Stimulated activated CD4-positive, alpha-beta T cell treated with anti-CD3 and anti-CD28 coated beads, TNF-alpha, amount 100 ng/mL, for 1 hour (primary cell): ENCODE results near the gene B3GALNT2.

Experiments
- DNase-seq, 3 donors: peaks; one replicate each; pipeline ENCODE4 v3.0.0-alpha.2; 2020; ENCODE audit warnings: low read depth in 3 of 3, low spot score in 1 of 3

B3GALNT2 gene

DNA sequence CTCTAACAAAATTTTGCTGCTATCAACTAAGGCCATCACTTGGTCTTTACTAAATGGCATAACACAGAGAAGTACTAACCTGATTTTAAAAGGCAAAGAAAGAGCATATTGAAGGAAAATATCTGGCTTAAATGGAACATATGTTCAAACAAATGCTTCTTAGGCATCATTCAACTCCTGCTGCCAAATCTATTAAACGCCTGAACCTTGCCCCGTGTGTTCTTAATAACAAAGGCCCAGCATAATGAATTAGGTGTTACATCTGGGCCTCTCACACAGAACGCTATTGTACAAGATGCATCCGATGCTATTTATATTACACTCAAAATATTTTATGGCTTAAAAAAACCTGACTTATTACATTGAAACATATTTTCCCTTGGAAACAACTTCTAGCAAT, 48.4 kb downstream of the B3GALNT2 start:
- DNase-seq: no peak

DNA sequence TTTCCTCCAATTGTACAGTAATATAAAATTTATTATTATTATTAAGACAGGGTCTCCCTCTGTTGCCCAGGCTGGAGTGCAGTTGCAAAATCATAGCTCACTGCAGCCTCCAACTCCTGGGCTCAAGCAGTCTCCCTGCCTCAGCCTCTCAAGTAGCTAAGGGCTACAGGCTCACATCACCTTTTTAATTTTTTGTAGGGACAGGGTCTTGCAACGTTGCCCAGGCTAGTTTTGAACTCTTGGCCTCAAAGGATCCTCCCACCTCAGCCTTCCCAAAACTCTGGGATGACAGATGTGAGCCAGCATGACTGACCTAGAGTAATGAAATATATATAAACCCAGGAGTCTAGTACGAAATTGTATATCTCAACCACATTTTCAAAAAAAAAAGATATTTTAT, 49.2 kb downstream of the B3GALNT2 start:
- no peak for DNase-seq

DNA sequence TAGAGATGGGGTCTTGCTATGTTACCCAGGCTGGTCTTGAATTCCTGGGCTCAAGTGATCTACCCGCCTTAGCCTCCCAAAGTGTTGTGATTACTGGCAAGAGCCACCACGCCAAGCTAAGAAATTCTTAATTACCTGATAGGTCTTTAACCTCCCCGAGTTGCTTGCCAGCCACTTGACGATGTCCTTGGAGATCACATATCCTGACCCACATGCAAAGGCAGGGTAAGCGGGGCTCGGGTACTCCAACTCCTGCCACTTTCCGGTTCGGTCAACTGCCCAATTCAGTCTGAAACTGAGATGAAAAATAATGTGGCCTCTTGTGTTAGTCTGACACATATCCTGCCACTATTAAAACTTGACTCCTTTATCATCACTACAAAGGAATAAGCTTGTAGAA, 50.2 kb downstream of the B3GALNT2 start:
- DNase-seq: no peak

DNA sequence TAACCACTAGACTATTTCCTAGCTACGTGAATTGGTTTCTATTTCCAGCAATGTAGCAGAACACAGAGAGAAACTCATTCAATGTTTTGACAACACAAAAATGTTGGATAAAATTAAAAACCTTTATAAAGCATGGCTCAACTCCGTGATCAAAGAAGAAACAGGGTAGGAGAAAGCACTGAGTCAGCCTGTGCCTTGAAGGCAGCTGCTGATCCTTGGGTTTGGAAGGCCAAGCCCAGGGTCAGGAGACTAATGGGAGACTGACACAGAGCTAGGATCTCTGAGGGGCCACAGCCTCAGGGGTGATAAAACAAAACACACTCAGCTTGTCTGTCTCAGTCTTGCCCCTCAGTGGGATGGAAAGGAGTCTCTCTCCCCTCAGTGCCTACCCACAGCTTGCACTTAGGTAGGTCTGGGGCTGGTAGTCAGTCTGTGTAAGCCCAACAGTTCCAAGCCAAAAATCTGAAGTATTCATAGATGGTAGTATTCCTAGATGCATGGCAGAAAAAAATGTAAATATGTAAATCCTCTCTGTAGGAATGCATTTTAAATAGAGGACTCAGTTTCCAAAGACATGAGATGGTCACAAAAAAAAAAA, 53.3 kb downstream of the B3GALNT2 start:
- DNase-seq: no peak

DNA sequence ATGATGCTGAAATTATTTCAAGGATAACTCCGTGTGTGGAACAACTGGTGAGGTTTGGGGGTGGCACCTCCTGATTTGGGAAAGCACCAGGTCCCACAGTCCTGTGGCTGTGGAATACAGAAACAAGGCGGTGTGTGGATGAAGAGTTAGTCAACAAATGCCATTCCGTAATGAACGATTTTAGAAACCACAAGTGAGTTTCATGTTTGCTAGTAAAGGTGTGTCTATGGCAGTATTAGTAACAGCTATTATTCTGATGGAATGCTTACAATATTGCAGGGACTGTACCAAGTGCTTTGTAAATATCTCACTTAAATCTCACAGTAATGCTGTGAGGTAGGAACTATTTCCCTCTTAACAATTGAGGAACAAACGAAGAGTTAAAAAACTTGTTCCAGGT, 53.8 kb downstream of the B3GALNT2 start:
- no peak for DNase-seq

DNA sequence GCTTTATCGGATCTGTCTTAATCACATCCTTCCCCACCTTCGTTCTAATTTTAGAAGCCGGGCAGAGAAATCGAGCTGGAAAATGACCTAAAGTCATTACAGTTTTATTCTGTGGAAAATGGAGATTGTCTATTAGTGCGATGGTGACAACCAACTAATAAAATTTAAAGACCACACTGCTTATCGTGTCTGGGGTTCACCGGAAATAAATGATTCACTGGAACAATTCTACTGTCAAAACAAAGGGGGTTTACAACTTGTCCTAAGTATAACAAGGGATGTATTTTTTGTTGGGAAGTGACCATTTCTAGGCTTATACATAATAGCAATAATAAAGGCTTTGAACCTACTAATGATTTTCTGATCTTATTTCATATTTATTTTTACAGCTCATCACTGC, 55.6 kb downstream of the B3GALNT2 start:
- no peak for DNase-seq

DNA sequence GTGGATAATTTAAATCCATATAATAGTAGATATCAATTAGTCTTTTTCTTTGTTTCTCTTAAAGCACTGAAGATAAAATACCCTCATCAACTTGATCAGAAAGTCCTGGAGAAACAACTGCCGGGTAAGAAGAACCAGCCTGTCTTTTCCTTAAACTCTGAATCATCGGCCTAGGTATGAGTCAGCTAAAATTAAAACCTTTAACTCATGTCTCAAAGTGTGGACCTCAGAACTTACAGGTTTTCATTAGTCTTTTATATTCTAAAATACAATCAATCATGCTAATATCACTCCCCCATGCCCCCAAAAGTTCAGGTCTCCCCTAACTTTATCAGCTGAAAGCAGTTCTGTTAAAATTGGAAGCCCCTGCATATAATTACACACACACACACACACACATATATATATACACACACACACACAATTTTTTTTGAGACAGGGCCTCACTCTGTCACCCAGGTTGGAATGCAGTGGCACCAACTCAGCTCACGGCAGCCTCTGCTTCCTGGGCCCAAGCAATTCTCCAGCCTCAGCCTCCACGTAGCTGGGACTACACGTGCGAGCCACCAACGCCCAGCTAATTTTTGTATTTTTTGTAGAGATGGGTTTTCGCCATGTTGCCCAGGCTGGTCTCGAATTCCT, 61.3 kb downstream of the B3GALNT2 start:
- DNase-seq: no peak

DNA sequence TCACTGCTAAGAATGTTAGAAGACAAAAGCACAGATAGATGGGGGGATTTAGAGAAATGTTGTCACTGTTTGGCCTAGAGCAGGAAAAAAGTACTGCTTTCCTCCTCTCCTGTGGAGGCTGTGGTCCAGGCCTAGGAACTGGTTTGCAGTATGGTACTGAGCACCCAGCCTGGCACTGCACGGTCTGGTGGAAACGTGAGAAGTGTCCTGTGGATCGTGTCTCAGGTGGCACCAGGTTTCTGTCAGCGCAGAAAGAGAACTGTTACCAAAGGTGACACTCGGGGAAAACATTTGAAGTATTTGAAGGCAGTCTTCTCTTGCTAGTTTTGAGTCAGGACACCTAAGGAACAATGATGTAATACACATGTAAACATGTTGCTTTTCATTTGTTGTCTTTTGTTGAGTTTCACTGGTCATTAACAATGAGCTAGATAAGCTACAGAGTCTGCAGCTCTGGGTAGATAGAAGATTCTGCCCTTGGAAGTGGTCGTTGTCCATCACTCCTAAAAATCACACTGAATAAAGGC, 63.0 kb downstream of the B3GALNT2 start:
- no peak for DNase-seq

DNA sequence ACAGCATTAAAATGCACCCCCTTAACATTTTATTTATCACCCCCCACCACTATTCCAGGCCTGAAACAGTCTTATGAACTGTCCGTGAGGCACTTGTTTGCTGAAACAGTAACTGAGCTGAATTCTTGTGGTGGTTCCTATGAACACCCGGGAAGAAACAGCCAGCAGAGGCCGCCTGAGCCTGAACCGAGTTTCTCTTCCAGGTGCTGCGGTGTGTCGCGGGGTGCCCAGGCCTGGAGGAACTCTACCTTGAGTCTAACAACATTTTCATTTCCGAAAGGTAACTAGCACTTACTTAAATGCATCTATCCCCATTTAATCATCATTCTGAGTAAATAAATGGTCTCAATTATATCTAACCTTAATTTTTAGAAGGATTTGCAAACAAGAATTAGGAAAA, 70.3 kb downstream of the B3GALNT2 start:
- no peak for DNase-seq

DNA sequence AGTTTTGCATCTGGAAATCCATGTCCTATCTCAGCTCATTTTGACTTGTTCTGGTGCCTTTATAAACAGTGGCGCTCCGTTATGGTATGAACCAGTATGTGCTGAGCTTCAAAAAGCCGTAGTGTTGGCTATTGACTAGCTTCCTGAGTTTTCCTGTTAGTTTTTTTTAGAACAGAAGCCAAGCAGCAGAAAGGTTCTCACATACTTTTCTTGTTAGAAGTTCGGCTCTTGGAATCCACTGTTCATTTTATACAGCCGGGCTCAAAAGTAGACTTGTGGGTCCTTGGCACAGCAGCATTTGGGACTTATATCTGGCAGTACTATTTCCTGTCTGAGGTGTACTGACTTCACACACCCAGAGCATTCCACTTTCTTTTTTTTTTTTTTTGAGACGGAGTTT, 73.3 kb downstream of the B3GALNT2 start:
- DNase-seq: no peak

DNA sequence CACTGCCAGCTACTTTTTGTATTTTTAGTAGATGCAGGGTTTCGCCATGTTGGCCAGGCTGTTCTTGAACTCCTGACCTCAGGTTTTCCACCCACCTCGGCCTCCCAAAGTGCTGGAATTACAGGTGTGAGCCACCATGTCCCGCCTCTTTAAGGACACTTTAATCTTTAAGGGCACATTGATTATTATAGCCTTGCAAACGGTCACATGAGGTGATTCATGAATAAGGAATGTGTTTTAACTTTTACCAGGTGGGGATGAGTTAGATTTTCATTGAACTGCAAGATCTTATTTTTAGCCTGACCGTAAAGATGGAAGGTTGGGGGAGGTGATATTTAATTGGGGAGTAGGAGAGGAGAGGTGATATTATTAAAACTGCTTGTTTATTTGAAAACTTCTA, 75.1 kb downstream of the B3GALNT2 start:
- no peak for DNase-seq

DNA sequence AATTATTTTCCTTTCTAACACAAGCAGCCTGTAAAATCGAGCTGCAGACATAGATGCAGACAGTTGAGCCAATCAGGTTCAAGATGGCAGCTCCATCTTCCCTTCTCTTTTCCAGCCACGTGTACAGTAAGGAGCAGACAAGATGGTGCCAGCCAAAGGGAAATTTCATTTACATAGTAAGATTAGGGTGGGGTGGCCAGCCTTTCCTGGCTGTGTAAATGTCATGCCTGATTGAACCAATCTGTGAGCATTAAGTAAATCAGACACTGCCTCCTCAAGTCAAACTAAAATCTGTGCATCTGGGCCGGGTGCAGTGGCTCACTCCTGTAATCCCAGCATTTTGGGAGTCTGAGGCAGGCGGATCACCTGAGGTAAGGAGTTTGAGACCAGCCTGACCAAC, 76.8 kb downstream of the B3GALNT2 start:
- DNase-seq: no peak

DNA sequence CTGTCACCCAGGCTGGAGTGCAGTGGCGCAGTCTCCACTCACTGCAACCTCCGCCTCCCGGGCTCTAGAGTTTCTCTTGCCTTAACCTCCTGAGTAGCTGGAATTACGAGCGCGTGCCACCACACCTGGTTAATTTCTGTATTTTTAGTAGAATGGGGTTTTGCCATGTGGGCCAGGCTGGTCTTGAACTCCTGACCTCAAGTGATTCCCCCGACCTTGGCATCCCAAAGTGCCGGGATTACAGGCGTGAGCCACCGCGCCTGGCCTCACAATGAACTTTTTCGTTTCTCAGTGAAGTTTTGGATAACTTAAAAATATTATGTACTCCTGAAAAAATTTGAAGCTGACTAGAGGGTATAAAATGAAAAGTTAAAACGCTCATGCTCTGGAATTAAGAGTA, 77.6 kb downstream of the B3GALNT2 start:
- DNase-seq: no peak

DNA sequence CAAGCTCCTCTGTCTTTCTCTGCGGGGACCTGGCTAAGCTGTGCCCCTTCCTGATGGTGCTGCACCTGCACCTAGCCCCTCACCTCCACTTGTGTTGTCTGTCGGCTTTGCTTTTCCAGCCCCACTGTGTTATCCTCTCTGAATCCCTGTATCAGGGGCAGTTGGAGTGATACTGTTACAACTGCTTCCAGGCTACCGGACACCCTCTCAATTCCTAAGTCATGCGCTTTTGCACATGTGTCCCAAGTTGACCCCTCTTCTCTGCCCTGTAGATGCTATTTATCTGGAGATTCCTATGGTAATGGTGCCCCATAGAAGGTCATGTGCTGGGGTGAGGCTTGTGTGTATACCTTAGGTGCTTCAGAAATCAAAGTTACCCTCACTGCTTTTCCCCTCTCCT, 78.1 kb downstream of the B3GALNT2 start:
- DNase-seq: no peak

DNA sequence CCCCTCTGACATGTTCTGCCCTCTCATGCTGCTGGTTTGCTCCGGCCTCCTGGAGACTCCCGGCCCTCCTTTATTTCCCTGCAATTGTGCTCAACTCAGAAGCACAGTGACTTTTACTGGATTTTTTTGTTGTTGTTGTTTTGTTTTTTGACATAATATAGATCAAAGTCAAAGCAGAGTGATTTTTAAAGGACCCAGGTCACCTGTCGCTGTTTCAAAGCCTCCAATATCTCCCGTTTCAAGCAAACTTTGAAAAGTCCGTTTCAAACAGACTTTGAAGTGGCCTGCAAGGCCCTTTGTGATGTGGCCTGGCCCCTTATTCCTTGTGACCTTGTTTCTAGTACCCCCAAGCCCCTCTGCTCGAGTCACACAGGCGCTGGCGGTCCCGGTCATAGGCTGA, 78.9 kb downstream of the B3GALNT2 start:
- no peak for DNase-seq

DNA sequence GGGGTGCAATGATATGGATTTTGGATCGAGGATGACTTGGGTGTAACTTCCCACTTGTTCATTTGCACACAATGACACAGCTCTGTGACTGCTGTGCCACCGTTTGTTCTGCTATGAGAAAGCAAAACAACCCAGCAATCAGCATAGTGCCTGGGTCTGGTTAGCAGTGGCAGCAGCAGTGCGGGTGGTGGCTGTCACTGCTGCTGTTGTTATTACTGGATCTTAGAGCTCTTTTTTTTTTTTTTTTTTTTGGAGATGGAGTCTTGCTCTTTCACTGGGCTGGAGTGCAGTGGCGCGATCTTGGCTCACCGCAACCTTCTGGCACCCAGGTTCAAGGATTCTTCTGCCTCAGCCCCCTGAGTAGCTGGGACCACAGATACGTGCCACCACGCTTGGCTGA, 80.2 kb downstream of the B3GALNT2 start:
- DNase-seq: no peak

DNA sequence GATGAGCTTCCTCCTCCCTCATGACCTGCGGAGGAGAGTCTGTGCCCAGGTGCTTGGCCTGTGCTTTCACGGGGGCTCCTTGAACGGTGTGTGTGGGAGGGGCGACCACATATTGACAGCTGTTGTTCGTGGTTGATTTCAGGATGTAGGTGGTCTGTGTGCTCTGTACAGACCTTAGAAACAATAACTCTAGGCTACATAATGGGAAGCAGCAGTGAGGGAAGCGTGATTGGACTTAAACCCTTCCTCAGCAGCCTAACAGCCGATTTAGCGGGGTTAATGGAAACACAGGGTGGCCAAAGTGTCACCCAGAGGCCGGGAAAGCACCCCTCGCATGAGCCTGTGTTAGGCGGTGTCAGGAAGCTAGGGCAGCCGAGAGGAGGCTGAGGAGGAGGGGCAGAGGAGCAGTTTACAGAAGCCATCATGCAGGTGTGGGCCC, 81.0 kb downstream of the B3GALNT2 start:
- no peak for DNase-seq

DNA sequence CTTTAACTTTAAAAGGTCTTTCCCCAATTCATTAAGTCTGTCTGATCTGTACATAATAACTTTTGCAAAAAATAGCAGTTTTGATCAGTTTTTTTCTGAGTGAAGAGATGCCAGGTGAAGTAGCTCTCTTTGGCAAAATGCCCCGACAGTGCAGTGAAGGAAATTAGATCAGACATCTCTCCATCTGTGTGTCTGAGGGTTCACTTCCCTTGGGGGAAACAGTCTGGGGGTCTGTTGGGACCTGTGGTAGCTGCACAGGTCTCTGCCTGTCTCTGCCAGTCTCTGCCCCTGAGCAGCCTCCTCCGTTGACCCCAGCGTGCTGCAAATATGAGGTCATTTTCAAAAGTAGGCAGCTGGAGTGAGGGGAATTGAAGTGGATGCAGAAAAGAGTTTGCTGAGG, 82.5 kb downstream of the B3GALNT2 start:
- DNase-seq: no peak

DNA sequence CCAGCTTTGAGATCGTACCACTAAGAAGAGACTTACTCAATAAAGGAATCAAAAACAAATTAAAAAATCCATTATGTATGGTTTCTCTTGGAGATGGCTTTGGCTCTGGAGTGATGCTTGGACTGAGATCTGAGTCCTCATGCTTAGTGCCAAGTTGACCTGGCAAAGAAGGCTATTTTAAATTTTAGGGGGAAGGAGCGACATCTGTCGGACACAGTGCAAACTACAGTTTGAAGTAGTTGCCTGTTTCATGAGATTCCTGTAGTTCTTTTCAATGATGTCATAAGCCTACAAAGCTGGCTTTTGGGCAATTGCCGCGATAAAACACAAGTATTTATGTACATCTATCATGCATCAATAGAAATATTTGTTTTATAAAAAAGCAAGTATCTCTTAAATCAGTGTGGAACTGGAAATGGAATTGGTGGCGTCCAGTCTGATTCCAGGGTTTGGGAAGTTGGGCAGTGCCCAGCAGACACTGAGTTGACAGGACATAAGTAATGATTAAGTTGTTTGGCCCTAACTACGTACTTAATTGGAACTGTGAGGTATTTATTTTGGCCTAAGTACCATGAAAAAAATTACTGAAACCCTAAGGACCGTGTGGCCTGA, 87.1 kb downstream of the B3GALNT2 start:
- peak; percentile 6 to 38 (median 24) for DNase-seq

DNA sequence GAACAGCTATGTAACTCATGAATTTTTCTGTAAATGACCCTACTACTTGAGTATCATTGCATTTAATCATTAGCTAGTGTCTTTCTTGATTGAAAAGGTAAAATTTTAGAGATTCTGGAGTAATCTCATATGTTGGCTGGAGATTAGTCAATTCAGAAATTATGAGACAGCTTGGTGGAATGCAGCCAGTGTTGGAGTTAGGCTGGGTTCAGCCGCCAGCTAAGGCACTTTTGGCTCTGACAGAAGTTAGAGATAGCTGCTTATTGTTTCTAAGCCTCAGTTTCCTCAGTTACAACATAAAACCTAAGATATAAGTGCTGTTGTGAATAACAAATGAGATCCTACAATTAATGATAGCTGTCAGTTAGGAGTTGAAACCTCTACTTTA, 87.6 kb downstream of the B3GALNT2 start:
- DNase-seq: no peak

DNA sequence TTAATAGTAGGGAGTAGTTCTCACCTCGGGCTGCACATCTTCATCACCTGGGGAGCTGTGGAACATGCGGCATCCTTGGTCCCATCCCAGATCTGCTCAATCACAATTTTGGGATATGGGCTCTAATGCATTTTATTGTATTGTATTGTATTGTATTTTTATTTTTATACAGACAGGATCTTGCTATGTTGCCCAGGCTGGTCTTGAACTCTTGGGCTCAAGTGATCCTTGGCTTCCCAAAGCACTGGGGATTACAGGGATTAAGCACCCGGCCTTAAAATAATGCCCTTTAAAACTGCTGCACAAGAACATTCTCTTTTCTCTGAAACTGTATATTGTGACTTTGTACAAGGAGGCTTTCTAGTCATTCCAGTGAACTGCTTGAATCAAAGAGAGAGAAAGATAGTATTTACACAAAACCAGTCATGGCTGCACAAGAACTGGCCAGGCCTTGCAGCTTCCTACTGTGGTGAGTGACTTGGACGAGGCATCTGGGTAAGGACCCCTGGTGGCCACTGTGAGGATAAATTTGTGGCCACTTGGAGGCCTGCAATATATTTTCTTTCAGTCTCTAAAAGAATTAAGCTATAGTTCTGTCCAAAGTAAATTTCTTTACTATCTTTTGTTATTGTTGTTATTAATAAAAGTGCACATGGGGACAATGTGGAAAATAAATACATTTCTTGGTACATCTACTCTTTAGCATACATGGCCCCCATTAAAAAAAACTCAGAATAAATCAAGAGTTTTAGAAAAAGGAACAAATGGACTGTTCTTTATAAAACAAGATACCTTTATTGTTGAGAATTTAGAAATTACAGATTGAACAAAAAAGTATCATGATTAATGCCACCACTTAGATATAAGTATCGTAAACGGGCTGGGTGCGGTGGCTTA, 89.0 kb downstream of the B3GALNT2 start:
- peak; percentile 19 to 27 (median 26) for DNase-seq
